MCF 10A (cell line): Measurements from ENCODE around the gene NTM. TPM values are rescaled to one million over a fixed set of nuclear protein-coding genes. Genes with fewer than 3 reads are reported as not detected.

Experiments
- BruUV-seq: library from RNA; stranded (reverse); fragments of 400-500 nt; replicated peaks from 2 replicates; lab custom pipeline; 2021; lab: Mats Ljungman, UMichigan
- CTCF ChIA-PET: fragments of 300-600 bp; sonication (Branson Sonifier 250); formaldehyde crosslinking; extraction: SDS; loops from one replicate; lab custom pipeline; 2021; ENCODE audit warnings: antibody characterized with exemption, inconsistent platforms; lab: Yijun Ruan, JAX
- POLR2A ChIA-PET: fragments of 300-600, 350-650 bp; sonication (Branson Sonifier 250); formaldehyde crosslinking; extraction: SDS; loops from one replicate; lab custom pipeline; 2020; ENCODE audit warnings: antibody characterized with exemption, inconsistent platforms; lab: Yijun Ruan, JAX
- DNase-seq: peaks from one replicate; pipeline ENCODE4 v3.0.0-alpha.2; 2018; ENCODE audit not compliant: unreplicated experiment
- H3K27ac Mint-ChIP-seq: one replicate; pipeline ENCODE4 v1.8.0; 2022; ENCODE audit warnings: mild to moderate bottlenecking, low read depth, mixed read lengths; ENCODE audit not compliant: unreplicated experiment
- H3K27me3 Mint-ChIP-seq: one replicate; pipeline ENCODE4 v1.8.0; 2022; ENCODE audit warnings: mixed read lengths; ENCODE audit not compliant: insufficient read depth, unreplicated experiment
- H3K36me3 Mint-ChIP-seq: one replicate; pipeline ENCODE4 v1.8.0; 2022; ENCODE audit warnings: mild to moderate bottlenecking, moderate library complexity, mixed read lengths; ENCODE audit not compliant: insufficient read depth, unreplicated experiment
- H3K4me1 Mint-ChIP-seq: one replicate; pipeline ENCODE4 v1.8.0; 2022; ENCODE audit warnings: mixed read lengths; ENCODE audit not compliant: insufficient read depth, unreplicated experiment
- H3K4me3 Mint-ChIP-seq: one replicate; pipeline ENCODE4 v1.8.0; 2022; ENCODE audit warnings: mild to moderate bottlenecking, moderate library complexity, mixed read lengths; ENCODE audit not compliant: unreplicated experiment
- H3K9me3 Mint-ChIP-seq: one replicate; pipeline ENCODE4 v1.8.0; 2022; ENCODE audit warnings: mixed read lengths; ENCODE audit not compliant: unreplicated experiment
- intact Hi-C: fragments of 100-400 bp; cut with micrococcal nuclease; formaldehyde crosslinking; loops from 2 replicates; pipeline ENCODE4 v1.14.1; 2022
- total RNA-seq: library from RNA; stranded (reverse); gene quantifications from 2 replicates; pipeline ENCODE4 v1.2.3, GENCODE V29; 2022
- TF ChIP-seq, protein P1 (sequence below): fragments of 200-600 bp; IDR thresholded peaks from one replicate; pipeline ENCODE4 v1.8.0; 2022; ENCODE audit warnings: antibody characterized with exemption, mild to moderate bottlenecking; ENCODE audit not compliant: unreplicated experiment

The NTM gene
- total RNA-seq, 1 experiment from 2014 or later: not detected

DNA sequence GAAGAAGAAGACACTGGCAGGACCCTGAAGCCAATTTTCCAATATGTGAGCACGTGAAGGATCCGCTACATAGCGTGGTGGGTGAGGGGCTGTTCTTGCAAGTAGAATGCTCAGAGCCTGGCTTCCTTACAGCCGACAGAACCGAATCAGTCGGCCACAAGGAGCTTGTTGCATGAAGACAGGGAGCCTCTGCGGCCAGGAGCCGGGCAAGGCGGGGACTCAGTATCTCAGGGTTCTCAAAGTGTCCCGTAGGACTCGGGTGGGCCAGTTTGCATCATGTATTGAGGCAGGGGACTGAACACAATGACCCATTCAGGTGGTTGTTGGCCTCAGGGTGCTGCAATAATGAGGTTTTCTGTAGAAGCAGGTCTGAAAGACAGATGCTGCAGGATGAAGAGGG lies 289.5 kb downstream of the NTM start:
- Mint-ChIP-seq H3K27ac (no peak overlapping the region), H3K9me3 (peaks cover 31% of the 10 kb centered on the region), H3K4me1 (no peaks in the 10 kb centered on the region), H3K36me3 (no peaks in the 10 kb centered on the region), H3K4me3 (no peak overlapping the region), H3K27me3 (no peaks in the 10 kb centered on the region)
- no peak for DNase-seq
- POLR2A ChIA-PET: no interaction called here
- TF ChIP-seq, protein P1, sequence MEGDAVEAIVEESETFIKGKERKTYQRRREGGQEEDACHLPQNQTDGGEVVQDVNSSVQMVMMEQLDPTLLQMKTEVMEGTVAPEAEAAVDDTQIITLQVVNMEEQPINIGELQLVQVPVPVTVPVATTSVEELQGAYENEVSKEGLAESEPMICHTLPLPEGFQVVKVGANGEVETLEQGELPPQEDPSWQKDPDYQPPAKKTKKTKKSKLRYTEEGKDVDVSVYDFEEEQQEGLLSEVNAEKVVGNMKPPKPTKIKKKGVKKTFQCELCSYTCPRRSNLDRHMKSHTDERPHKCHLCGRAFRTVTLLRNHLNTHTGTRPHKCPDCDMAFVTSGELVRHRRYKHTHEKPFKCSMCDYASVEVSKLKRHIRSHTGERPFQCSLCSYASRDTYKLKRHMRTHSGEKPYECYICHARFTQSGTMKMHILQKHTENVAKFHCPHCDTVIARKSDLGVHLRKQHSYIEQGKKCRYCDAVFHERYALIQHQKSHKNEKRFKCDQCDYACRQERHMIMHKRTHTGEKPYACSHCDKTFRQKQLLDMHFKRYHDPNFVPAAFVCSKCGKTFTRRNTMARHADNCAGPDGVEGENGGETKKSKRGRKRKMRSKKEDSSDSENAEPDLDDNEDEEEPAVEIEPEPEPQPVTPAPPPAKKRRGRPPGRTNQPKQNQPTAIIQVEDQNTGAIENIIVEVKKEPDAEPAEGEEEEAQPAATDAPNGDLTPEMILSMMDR: no peak
- BruUV-seq: no TSS peak
- CTCF ChIA-PET: interaction anchor here (0.7 to 1.0 kb wide), 2 partner anchors 14 to 48 kb away, joined by 3 to 4 read pairs; no protein-coding TSS in a partner anchor
- intact Hi-C loops: no loop called here

DNA sequence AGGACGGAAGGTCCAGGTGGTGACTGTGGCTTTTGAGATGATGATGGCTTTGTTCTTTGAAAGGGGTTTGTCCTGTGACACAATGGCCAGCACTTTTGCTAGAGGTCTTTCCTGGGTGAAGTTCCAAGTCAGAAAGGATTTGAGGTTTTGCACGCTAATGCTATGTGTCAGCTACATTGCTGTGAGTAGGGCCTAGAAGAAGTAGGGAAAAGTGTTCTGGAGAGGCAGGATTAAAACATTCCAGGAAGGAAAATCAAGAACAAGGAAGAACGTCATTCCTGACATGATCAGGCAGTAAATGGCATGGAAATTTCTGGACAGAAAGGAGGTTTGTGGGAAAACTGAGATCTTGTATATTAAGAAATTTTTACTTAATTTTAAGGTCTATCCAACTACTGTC lies 290.7 kb downstream of the NTM start:
- ChIA-PET CTCF (no interaction called here), POLR2A (no interaction called here)
- Mint-ChIP-seq H3K27ac (no peak overlapping the region), H3K27me3 (no peaks in the 10 kb centered on the region), H3K36me3 (no peaks in the 10 kb centered on the region), H3K4me3 (no peak overlapping the region), H3K9me3 (peaks cover 31% of the 10 kb centered on the region), H3K4me1 (no peaks in the 10 kb centered on the region)
- TF ChIP-seq, protein P1: no peak
- no TSS peak for BruUV-seq
- DNase-seq: no peak
- intact Hi-C loops: no loop called here

DNA sequence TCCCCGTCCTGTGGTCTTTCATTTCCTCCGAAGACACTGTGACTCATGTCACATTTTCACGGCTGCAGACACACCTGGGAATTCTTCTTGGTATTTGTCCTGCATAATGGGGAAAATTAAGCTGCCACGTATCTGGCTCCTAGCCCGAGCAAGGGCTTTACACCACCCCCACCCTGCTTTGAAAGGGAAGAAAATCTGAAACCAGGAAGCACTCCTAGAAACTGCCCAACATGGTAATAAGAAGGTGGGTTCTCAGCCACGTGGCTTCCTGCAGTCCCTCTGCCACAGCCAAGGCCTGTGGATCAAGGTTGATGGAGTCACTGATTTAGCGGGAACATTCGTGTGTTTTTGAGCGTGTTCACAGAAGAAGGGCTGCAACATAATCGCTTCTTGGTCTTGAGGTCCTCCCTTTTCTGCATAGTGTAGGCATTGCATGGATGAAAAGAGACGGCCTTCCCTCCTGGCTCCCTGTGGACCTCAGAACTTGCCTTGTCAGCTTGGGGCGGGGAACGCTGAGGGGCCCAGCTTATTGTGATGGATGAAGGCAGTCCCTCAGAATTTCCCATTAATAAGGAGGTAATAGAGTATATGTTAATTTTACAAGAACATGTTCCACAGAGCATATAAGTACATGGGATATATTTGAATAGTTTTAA lies 292.0 kb downstream of the NTM start:
- ChIA-PET CTCF (interaction anchor here (1.0 kb wide), 1 partner anchor 26 kb away, joined by 3 read pairs; no protein-coding TSS in a partner anchor), POLR2A (no interaction called here)
- Mint-ChIP-seq H3K9me3 (peaks cover 35% of the 10 kb centered on the region), H3K27ac (no peak overlapping the region), H3K4me1 (no peaks in the 10 kb centered on the region), H3K4me3 (no peak overlapping the region), H3K27me3 (no peaks in the 10 kb centered on the region), H3K36me3 (no peaks in the 10 kb centered on the region)
- TF ChIP-seq, protein P1: no peak
- intact Hi-C loops: no loop called here
- BruUV-seq: no TSS peak
- no peak for DNase-seq

DNA sequence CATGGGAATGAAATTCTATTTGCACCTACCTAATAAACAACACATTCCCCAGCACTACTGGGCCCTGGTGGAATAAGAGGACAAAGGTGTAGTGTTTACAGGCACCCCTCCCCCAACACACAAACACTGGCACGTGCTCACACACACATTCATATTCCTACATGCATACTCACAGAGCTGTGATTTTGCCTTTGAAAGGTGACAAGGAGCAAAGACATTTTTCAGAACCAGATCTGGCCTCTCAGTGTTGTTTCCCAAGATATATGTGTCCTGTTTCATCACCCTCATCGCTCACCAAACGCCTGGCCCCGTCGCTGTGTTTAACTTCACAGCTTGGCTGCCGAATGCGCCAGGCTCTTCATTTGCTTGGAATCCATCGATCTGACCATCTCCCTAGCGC lies 292.6 kb downstream of the NTM start:
- POLR2A ChIA-PET: no interaction called here
- Mint-ChIP-seq H3K27ac (no peak overlapping the region), H3K4me1 (no peaks in the 10 kb centered on the region), H3K4me3 (no peak overlapping the region), H3K9me3 (peaks cover 33% of the 10 kb centered on the region), H3K27me3 (no peaks in the 10 kb centered on the region), H3K36me3 (no peaks in the 10 kb centered on the region)
- TF ChIP-seq, protein P1: no peak
- CTCF ChIA-PET: interaction anchor here (0.6 to 1.0 kb wide), 2 partner anchors 25 to 1305 kb away, joined by 3 read pairs; no protein-coding TSS in a partner anchor
- intact Hi-C loops: no loop called here
- DNase-seq: no peak
- no TSS peak for BruUV-seq
